Measurements from ENCODE around the gene SIM2. TPM values are rescaled to one million over a fixed set of nuclear protein-coding genes. Genes with fewer than 3 reads are reported as not detected.

SIM2 gene
- total RNA-seq (2022; extraction: Qiagen RNA extraction): 6.1 to 7.2 TPM (median 6.5 TPM) in 5 replicates

GRCh38 chr21:36698981-36699545 is at the start of gene SIM2:
SIM2 (plus strand) TSS chr21:36699115; CDS start chr21:36699747, 632 bp downstream.

Other genes with a start within 250 kb of the SIM2 start
- gene CLDN14, start 219.0 kb upstream of the SIM2 start, total RNA-seq (2022; extraction: Qiagen RNA extraction): 0.07 TPM in 1 of 5 replicates, not detected in the others

Data from A549 treated with AZD2906 at 1 μM for 4 hours (cell line).